Glomerular visceral epithelial cell (primary cell): ENCODE measurements around the gene ENTPD7.

Experiments
- DNase-seq: peaks from one replicate; pipeline ENCODE4 v3.0.0-alpha.2; 2016; ENCODE audit errors: extremely low spot score

Gene ENTPD7

GRCh38 chr10:99647601-99648151 lies 11.6 kb upstream of the ENTPD7 start:
- DNase-seq = no peak

GRCh38 chr10:99648717-99649116 lies 10.6 kb upstream of the ENTPD7 start:
- DNase-seq = no peak

- DNase-seq = no peak
Measured at GRCh38 chr10:99652800-99653390, 6.4 kb upstream of the ENTPD7 start.

- no peak for DNase-seq
Measured at GRCh38 chr10:99654390-99655175, 4.7 kb upstream of the ENTPD7 start.

GRCh38 chr10:99656199-99657064 lies 2.9 kb upstream of the ENTPD7 start:
- DNase-seq = no peak

GRCh38 chr10:99658622-99659030 lies 683 bp upstream of the ENTPD7 start:
- peak; percentile 36 for DNase-seq

- DNase-seq = peak; percentile 8
Measured at GRCh38 chr10:99659868-99660366, 608 bp downstream of the ENTPD7 start.

GRCh38 chr10:99660662-99661376 lies 1.5 kb downstream of the ENTPD7 start:
- DNase-seq = peak; percentile 18

GRCh38 chr10:99661377-99661763 lies 2.1 kb downstream of the ENTPD7 start:
- DNase-seq = peak; percentile 76

GRCh38 chr10:99665304-99665703 lies 6.0 kb downstream of the ENTPD7 start:
- DNase-seq = no peak

- DNase-seq = peak; percentile 80
Measured at GRCh38 chr10:99667108-99667751, 7.9 kb downstream of the ENTPD7 start.

GRCh38 chr10:99671386-99671785 lies 12.1 kb downstream of the ENTPD7 start:
- DNase-seq = no peak

- DNase-seq = no peak
Measured at GRCh38 chr10:99672884-99673283, 13.6 kb downstream of the ENTPD7 start.

- no peak for DNase-seq
Measured at GRCh38 chr10:99673492-99673891, 14.2 kb downstream of the ENTPD7 start.

GRCh38 chr10:99674762-99675161 lies 15.5 kb downstream of the ENTPD7 start:
- no peak for DNase-seq

GRCh38 chr10:99676426-99676825 lies 17.1 kb downstream of the ENTPD7 start:
- DNase-seq = no peak

GRCh38 chr10:99676895-99677294 lies 17.6 kb downstream of the ENTPD7 start:
- no peak for DNase-seq

GRCh38 chr10:99678921-99679320 lies 19.6 kb downstream of the ENTPD7 start:
- DNase-seq = no peak

GRCh38 chr10:99681553-99681952 lies 22.2 kb downstream of the ENTPD7 start:
- peak; percentile 69 for DNase-seq

- peak; percentile 59 for DNase-seq
Measured at GRCh38 chr10:99682032-99682431, 22.7 kb downstream of the ENTPD7 start.

GRCh38 chr10:99682752-99683151 lies 23.4 kb downstream of the ENTPD7 start:
- peak; percentile 33 for DNase-seq
